Spleen (tissue), 7 donors: ENCODE measurements around the gene EXTL2.
"Not testable (repeated sequence)": the region's sequence is repeated elsewhere in the genome, so short reads cannot be mapped to it uniquely, and the experiment has no call there.

ENCODE experiments used
- POLR2A ChIP-seq, 3 donors: fragments of 450-650 bp; IDR thresholded peaks; one replicate each; pipeline ENCODE4 v1.5.1; 2017; ENCODE audit warnings: antibody characterized with exemption in 3 of 3, mild to moderate bottlenecking in 1 of 3
- POLR2AphosphoS5 ChIP-seq, 3 donors: sonication (generic); formaldehyde crosslinking; IDR thresholded peaks; one replicate each; pipeline ENCODE4 v1.5.1; 2017; ENCODE audit warnings: antibody characterized with exemption in 3 of 3
- TF ChIP-seq, protein P1 (sequence below), 11 experiments: fragments of 200-600 bp in 7 of 11; fragments of 450-650 bp in 4 of 11; sonication (generic) in 4 of 11; IDR thresholded peaks in 8 of 11; conservative IDR thresholded peaks in 3 of 11; 1 replicate in 7 of 11; 2 replicates in 4 of 11; pipeline versions ENCODE4 v1.4.0 to v1.8.0; 2016 to 2021; ENCODE audit warnings: antibody characterized with exemption in 11 of 11, inconsistent platforms in 4 of 11, mild to moderate bottlenecking in 1 of 11
- donor health status: DM: no; HTN: no; CAD: no; lungs with moderate emphysema.
- donor health status: DM: no; HTN: no; CAD: no.
- donor health status: DM: no; HTN: no; CAD: no.

DNA sequence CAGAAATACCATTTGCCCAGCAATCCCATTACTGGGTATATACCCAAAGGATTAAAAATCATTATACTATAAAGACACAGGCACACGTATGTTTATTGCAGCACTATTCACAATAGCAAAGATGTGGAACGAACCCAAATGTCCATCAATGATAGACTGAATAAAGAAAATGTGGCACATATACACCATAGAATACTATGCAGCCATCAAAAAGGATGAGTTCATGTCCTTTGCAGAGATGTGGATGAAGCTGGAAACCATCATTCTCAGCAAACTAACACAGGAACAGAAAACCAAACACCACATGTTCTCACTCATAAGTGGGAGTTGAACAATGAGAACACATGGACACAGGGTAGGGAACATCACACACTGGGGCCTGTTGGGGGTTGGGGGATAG lies 69.0 kb downstream of the EXTL2 start:
- TF ChIP-seq, protein P1, sequence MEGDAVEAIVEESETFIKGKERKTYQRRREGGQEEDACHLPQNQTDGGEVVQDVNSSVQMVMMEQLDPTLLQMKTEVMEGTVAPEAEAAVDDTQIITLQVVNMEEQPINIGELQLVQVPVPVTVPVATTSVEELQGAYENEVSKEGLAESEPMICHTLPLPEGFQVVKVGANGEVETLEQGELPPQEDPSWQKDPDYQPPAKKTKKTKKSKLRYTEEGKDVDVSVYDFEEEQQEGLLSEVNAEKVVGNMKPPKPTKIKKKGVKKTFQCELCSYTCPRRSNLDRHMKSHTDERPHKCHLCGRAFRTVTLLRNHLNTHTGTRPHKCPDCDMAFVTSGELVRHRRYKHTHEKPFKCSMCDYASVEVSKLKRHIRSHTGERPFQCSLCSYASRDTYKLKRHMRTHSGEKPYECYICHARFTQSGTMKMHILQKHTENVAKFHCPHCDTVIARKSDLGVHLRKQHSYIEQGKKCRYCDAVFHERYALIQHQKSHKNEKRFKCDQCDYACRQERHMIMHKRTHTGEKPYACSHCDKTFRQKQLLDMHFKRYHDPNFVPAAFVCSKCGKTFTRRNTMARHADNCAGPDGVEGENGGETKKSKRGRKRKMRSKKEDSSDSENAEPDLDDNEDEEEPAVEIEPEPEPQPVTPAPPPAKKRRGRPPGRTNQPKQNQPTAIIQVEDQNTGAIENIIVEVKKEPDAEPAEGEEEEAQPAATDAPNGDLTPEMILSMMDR (IDR thresholded peaks at IDR 0.05 in 8 of 11, conservative IDR thresholded peaks at IDR 0.05 in 3 of 11), result not testable (repeated sequence)
- not testable (repeated sequence) for TF ChIP-seq POLR2AphosphoS5, POLR2A (IDR thresholded peaks at IDR 0.05)
